Stimulated activated CD4-positive, alpha-beta T cell treated with anti-CD3 and anti-CD28 coated beads, Interleukin-1b, Interleukin-23, amount 100 ng/mL, for 1 hour (primary cell): Measurements from ENCODE around the gene OBSCN.

Experiments used
- DNase-seq, 2 donors: peaks; one replicate each; pipeline ENCODE4 v3.0.0-alpha.2; 2020; ENCODE audit warnings: low read depth in 2 of 2

OBSCN gene

DNA sequence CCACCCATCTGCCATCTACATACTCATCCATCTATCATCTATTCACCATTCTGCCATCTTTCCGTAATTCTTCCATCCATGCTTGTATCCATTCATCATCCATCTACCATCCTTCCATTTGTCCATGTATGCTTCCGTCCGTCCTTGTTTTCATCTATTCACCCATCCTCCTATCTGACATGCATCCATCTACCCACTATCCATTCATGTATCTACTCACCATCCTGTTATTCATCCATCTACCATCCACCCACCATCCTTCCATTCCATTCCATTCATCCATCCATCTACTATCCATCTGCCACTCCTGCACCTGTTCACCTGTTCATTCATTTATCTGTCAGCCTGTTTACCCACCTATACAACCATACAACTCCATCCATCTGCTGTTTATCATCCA lies 112.5 kb downstream of the OBSCN start:
- no peak for DNase-seq

- DNase-seq: no peak
Measured at GRCh38 chr1:228321435-228321834, 113.6 kb downstream of the OBSCN start.

DNA sequence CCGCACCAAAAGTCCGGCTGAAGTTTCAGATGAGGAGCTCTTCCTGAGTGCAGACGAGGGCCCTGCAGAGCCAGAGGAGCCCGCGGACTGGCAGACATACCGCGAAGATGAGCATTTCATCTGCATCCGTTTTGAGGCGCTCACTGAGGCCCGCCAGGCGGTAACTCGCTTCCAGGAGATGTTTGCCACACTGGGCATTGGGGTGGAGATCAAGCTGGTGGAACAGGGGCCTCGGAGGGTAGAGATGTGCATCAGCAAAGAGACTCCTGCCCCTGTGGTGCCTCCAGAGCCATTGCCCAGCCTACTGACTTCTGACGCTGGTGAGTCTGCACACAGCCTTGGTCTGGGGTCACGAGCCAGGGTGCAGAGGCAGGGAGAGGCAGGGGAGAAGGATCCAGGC lies 114.1 kb downstream of the OBSCN start:
- no peak for DNase-seq

GRCh38 chr1:228323401-228323800 lies 115.6 kb downstream of the OBSCN start:
- DNase-seq: no peak

GRCh38 chr1:228325267-228325666 lies 117.4 kb downstream of the OBSCN start:
- no peak for DNase-seq

DNA sequence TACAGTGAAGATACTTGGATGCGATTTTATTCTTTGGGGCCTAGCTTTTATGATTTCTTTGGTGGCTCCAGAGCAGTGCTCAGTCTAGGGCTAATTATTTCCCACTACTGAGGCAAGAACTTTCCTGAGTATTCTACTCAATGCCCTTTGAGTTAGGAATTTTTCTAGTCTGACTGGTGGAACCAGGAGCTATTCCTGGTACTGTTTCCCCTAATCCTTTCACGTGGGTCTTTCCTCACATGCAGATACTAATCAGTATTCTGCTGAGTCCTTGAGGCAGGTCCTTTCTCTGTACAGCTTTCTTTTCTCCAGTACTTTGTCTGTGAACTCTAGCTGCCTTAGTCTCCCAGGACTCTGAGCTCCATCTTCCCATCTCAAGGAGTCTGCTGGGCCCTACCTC lies 122.0 kb downstream of the OBSCN start:
- DNase-seq: no peak

- DNase-seq: no peak
Measured at GRCh38 chr1:228332797-228333738, 125.2 kb downstream of the OBSCN start.

GRCh38 chr1:228333739-228334115 lies 125.9 kb downstream of the OBSCN start:
- no peak for DNase-seq

GRCh38 chr1:228334226-228334935 lies 126.5 kb downstream of the OBSCN start:
- DNase-seq: no peak

GRCh38 chr1:228334954-228335353 lies 127.1 kb downstream of the OBSCN start:
- DNase-seq: no peak

GRCh38 chr1:228335406-228336307 lies 127.8 kb downstream of the OBSCN start:
- no peak for DNase-seq

DNA sequence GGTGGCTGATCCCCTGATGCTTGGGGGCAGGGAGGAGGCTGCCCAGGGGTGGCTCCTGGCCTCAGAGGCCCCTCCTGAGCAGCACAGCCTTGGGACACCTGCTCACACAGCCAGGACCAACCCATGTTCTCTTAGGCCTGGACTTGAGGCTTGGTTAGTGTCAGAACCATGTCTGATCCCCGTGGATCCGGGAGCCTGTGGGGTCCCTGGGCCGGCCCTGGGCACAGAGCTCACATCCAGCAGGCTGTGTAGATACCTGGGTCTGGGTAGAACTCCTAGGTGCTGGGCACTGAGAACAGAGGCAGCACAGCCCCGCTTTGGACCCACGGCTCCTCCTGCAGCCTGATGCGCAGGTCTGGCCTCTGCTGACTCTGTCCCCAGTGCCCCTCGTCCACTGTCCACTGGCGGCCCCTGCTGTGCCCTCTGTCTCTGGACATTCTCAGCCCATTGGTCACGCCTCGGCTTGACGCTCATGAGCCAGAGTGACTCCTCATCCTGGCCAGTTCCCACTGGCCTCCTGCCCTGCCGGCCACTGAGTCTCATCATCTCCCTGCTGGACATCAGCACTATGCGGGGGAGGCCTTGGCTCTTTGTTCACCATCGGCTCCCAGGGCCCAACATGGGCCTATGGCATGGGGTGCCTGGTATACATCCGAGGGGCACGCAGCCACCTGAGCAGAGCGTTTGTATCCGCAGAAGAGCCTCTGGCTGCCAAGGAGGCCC lies 128.6 kb downstream of the OBSCN start:
- DNase-seq: no peak

DNA sequence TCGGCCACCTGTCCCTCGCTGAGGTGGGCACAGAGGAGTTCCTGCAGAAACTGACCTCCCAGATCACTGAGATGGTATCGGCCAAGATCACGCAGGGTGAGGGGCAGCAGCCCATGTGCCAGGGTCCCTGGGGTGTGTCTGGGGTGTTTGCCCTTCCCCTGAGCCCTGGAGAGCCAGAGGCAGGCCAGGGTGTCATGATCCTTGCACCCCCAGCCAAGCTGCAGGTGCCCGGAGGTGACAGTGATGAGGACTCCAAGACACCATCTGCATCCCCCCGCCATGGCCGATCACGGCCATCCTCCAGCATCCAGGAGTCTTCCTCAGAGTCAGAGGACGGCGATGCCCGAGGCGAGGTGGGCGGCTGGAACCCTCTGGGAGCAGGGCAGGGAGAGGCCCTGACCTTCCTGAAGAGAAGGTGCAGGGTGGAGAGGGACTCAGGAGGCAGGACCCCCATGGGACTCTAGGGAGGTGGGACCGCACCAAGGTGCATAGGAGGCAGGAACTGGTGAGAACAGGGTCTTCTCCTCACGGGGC lies 129.3 kb downstream of the OBSCN start:
- DNase-seq: no peak

- no peak for DNase-seq
Measured at GRCh38 chr1:228337711-228338520, 130.1 kb downstream of the OBSCN start.

GRCh38 chr1:228338521-228339051 lies 130.7 kb downstream of the OBSCN start:
- no peak for DNase-seq

- no peak for DNase-seq
Measured at GRCh38 chr1:228339059-228339704, 131.3 kb downstream of the OBSCN start.

- no peak for DNase-seq
Measured at GRCh38 chr1:228339766-228340685, 132.2 kb downstream of the OBSCN start.
